Measurements from ENCODE around the gene SLC16A12. TPM values are rescaled to one million over a fixed set of nuclear protein-coding genes. Genes with fewer than 3 reads are reported as not detected.

SLC16A12 gene
- total and polyA plus RNA-seq, 2 of the 8 experiments (the other 6 are each of a cell fraction or from before 2014, with no cell fraction given), result 1.6 to 1.9 TPM

GRCh38 chr10:89476150-89476549 lies 59.2 kb downstream of the SLC16A12 start (continued):
- TF ChIP-seq USF2 (IDR thresholded peaks at IDR 0.05; ENCODE audit: low read length), result no peak
- TF ChIP-seq SIX5 (IDR thresholded peaks at IDR 0.05; ENCODE audit: low read depth, low read length), result no peak
- TF ChIP-seq GABPA (IDR thresholded peaks at IDR 0.05; ENCODE audit: borderline replicate concordance, insufficient read depth, low read length), result no peak
- no peak for TF ChIP-seq MAFK (IDR thresholded peaks at IDR 0.05; ENCODE audit: low read depth, low read length)

Measured in H1 (cell line).